Measurements from ENCODE around the gene RAB22A.

Gene RAB22A

DNA sequence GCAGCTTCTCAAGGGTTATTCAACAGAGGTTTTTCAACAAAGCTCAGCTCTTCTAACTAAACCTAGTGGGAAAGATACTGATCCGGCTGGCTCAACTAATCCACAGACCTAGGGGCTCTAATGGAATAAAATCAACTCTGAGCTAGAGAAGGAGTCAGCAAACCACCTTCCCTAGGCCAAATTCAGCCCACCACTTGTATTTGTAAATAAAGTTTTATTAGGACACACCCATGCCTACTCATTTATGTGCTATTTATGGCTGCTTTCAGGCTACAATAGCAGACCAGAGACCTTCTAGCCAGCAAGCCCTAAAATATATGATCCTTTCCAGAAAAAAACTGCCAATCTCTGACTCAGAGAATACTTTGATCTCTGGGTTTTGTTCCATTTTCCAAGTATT, 6.0 kb upstream of the RAB22A start:
- no peak for DNase-seq (ENCODE audit: low read depth in 2 of 2)

DNA sequence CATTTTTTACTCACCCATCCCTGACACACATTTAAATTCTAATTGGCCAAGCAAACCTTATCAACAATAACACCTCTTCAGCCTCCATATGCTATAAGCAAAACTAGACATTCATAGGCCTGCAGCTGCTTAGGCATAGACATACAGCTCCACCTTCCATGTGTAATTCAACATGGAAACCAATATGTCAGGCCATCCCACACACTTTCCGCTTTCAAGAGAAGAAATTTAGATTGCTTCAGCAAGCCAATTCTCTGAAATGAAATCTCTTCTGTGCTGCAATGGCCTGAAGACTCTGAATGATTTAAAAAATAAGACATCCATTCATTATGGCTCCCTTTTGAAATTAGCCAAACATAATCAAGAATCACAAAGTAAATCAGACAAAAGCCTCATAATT, 4.5 kb upstream of the RAB22A start:
- DNase-seq (ENCODE audit: low read depth in 2 of 2) = no peak

DNA sequence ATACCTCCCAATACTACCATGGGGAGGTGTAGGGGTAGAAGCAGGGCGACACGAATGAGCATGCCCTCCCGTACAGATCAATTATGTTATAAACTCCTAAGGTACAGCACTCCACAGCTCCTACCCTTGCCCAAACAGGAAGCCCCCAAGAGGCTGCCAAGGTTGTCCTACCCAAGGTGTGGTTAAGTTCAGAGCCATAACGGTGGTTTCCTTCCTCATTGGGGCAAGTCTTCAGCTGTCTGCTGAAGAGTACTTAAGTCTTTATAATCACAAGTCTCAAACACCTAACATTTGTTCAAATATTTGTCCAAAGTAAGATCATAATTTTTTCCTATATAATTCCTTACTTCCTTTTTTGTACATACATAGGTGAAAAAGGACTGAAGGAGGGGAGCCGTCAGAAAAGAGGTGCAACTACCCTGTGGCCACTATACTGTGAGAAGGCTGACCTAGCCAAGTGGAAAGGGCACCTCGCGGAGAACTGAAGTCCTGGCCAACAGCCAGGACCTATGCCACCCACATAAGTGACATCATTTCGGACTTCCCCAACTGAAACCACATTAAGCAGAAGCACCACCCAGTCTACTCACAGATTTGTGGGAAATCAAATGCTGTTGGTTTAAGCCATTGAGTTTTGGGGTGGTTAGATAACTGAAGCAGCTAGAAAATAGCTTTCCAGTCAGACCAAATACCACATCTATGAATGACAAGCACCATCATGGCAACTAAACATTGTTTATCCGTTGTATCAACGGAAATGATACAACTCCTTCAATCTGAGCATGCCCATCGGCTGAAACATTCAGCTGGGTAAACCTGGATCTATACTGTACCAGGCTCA, 2.9 kb upstream of the RAB22A start:
- peak; percentile 50 to 63 for DNase-seq (ENCODE audit: low read depth in 2 of 2)

DNA sequence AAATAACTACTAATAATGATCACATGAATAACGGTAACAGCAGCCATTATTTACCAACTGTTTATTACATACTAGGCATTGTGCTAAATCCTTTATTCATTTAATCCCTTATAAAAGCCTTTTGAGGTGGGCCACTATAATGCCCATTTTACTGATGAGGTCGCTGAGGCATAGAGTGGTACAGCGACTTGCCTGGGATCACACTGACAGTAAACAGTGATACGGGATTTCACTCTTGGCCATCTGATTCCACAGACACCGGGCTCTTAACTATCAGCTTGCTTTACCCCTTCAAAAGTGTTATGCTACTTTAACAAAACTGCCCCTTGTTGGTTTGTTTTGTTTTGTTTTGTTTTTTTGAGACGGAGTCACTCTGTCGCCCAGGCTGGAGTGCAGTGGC, 2.2 kb upstream of the RAB22A start:
- DNase-seq (ENCODE audit: low read depth in 2 of 2) = no peak

DNA sequence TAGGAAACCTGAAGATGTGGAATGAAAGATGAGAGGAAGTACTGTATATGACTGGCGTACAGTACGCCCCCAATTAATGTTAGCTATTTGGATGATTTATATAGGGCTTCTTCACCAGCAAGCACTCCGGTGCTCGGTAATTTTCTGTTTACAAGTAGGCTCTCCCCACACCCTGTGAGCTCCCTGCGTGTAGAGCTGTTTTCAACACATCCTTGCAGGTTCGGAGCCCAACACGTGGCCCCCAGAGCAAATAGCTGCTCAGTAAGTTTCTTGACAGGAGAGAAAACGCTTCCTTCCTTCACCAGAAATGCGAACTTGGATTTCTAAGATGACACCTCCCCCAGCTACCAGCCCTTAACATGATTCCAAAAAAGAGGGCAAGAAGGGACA, 1.2 kb upstream of the RAB22A start:
- DNase-seq (ENCODE audit: low read depth in 2 of 2) = no peak

DNA sequence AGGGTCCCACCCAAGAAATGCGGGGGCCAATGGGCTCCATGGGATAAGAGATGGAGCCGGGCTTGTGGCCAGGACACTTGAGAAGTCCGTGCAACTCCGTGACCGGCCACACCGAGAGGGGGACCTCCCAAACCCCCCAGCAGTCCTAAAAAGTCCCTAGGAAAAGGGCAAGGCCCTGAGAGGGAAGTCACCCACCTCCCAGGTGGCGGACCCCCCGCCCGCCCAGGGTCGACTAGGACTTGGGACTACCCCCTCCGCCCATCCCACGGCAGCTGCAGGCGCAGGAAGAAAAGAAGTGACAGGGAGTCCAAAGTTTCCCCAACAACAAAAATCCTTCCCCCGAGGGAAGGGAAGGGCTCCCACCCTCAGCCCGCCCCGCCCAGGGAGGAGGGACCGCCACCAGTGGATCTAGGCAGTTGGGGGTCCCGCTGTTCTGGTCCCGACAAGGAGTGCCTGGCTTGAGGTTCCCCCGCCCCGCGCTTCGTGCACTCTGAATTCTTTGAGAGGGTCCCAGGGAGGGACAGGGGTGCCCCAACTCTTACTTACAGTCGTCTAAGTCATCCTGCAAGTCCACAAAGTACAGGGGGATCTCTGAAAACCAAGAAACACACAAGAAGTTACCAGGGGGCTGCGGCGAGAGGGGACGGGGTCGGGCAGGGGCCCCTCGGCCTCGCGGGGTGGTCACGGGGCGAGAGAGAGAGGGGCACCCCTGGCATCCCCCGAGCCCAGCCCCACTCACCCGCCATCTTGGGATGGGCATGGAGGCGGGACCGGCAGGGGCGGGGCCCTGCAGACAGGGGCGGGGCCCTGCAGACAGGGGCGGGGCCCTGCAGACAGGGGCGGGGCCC, 611 bp upstream of the RAB22A start:
- no peak for DNase-seq (ENCODE audit: low read depth in 2 of 2)

DNA sequence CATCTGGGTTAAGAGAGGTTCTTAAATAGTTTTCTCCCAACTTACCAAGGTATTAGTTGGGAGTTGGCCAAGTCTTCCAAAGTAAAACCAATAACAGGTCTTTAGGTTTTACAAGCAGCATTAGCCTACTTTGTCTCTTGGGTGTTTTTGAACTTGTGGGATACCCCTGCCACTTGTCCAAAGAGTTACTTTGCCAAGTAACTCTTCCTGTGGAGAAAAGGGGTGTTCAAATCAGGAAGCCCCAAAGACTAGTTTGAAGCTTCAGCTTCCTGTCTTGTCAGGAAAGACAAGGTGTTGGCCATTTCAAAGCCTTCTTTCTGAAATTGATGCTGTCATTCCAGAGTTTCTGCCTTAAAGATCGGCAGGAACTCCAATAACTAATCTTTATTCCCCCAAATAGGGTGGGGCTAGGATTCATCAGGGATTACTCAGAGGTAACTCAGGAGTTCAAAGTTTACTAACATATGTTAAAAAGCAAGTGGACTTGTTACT, 822 bp downstream of the RAB22A start:
- no peak for DNase-seq (ENCODE audit: low read depth in 2 of 2)

DNA sequence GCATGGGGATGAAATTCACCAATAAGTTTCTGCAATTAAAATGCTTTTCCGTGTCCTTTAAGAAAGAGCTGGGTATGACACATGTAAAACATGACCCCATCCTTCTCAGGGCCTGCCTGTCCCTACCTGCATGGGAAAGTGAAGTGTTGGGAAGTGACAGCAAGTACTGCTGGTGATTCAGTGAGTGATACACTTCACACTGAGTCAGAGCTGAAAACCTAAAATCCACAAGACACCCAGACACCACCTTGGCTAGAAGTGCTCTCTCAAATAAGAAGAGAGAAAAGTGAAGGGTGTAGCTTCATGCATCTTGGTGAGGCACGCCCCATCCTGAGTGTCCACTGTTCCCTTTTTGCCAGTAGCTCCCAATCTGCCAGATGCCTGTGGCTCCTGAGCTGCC, 3.3 kb downstream of the RAB22A start:
- DNase-seq (ENCODE audit: low read depth in 2 of 2) = no peak

DNA sequence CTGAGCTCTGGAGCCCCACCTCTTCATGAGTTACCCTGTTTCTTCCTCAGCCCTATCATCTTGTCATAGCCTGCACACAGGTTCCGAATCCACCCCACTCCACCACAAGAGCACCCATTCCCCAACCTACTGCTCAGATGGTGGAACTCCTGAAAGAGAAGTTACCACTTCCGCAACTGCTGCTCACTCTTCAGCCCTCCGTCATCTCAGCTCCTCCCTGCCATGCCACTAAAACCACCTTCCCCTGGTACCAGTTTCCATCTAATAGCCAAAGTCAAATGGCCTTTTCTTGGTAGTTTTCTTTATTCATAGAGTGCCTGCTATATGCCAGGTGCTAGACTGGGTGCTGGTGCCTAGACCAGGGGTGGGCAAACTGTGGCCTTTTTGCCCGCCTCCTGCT, 3.9 kb downstream of the RAB22A start:
- no peak for DNase-seq (ENCODE audit: low read depth in 2 of 2)

DNA sequence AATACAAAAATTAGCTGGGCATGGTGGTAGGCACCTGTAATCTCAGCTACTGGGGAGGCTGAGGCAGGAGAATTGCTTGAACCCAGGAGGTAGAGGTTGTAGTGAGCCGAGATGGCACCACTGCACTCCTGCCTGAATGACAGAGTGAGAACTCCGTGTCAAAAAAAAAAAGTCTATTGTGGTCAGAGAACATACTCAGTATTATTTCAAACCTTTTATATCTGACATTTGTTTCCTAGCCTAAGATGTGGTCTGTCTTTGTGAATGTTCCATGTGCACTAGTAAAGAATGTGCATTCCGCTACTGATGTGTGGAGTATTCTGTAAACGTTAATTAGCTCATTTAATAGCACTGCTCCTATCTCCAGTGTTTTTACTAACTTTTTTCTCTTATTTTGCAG, 11.7 kb downstream of the RAB22A start:
- no peak for DNase-seq (ENCODE audit: low read depth in 2 of 2)

DNA sequence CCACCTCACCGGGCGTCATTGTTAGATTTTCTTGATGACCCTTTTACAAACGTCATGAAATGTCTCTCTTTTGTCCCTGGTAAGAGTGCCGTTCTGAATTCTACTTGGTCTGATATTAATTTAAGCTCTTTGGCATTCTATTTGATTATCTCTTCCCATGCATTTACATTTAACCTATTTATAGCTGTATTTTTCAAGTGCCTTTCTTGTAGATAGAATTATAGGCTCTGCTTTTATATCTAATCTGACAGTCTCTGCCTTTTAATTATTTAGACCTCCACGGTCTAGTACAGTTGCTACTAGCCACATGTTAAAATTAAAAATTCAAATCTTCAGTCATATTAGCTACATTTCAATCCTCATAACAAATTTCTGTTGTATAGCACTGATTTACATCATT, 12.6 kb downstream of the RAB22A start:
- no peak for DNase-seq (ENCODE audit: low read depth in 2 of 2)

DNA sequence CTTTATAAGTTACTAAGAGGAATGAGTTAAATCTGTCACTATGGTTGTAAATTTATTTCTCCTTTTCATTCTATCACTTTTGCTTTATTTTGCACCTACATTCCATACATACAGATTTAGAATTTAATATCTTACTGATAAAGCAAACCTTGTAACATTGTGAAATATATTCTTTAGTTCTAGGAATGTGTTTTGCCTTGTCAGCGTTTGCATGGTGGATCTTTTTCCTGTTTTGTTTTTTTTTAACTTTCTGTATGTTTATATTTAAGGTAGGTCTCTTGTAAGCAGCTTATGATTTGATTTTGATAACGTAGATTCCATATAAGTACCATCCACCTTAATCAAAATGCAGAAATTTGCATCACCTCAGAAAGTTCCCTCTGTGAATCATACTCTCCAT, 16.4 kb downstream of the RAB22A start:
- DNase-seq (ENCODE audit: low read depth in 2 of 2) = no peak

DNA sequence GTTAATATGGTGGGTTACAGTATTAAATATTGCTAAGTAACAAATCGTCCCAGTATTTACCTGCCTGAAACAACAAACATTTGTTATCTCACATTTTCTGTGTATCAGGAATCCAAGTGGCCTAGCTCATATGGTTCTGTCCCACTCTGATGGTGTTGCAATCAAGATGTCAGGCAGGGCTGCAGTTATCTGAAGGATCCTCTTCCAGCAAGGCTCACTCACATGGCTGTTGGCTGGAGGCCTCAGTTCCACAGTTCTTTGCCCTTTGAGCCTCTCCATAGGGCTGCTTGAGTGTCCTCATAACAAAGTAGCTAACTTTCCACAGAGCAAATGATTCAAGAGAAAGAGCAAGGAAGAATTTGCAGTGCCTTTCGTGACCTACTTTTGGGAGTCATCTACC, 17.7 kb downstream of the RAB22A start:
- no peak for DNase-seq (ENCODE audit: low read depth in 2 of 2)

DNA sequence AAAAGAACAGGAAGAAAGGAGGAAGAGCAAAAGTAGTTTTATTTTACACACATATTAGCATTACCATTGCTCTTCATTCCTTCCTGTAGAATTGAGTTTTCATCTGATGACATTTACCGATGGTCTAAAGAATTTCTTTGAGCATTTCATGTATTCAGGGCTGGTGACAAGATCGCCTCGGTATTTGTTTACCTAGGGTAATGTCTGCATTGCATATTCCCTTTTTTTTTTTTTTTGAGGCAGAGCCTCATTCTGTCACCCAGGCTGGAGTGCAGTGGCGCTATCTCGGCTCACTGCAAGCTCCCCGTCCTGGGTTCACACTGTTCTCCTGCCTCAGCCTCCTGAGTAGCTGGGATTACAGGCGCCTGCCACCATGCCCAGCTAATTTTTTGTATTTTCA, 19.3 kb downstream of the RAB22A start:
- DNase-seq (ENCODE audit: low read depth in 2 of 2) = no peak

DNA sequence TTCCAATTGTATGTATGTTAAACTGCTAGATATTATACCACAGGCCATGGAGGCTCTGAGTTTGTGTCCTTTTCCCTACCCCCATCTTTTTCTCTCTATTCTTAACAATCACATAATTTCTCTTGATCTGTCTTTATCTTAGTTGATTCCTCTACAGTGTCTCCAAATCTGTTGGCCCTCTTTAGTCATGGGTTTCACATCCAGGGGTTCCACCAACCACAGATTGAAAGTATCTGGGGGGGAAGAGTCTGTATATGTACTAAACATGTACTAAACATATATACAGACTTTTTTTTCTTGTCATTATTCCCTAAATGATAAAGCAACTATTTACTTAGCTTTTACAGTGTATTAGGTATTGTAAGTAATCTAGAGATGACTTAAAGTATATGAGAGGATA, 20.2 kb downstream of the RAB22A start:
- DNase-seq (ENCODE audit: low read depth in 2 of 2) = no peak

DNA sequence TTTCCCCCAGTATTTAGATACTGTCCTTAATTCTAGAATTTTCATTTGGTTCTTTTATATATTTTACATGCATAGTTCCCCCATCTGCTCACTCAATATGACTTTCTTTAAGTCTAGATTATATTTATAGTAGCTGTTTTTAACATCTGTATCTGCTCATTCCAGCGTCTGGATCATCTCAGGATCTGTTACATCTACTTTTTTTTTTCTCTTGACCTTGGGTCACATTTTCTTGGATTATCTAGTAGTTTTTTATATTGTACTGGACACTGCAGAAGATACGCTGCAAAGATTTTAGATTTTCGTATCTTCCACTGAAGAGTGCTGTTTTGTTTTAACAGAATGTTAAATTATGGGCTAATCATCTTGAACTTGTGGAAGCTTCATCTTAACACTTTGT, 20.7 kb downstream of the RAB22A start:
- DNase-seq (ENCODE audit: low read depth in 2 of 2) = no peak

DNA sequence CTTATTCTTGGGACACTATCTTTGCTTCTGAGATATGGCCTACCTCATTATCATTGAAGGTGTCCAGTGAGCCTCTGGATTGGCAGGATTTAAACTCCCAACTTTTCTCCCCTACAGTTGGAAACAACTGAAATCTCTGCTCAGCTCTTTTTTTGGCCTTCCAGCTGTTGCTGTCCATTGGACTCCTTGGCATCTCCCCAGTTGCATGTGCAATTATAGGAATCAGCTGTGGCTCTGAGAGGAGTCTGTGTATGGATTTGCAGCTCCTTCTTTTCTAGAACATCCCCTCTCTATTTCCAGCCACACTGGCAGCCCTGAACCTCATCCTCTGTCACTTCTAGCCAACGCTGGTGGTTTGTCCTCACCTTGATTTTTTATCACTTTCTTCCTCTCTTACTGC, 21.2 kb downstream of the RAB22A start:
- no peak for DNase-seq (ENCODE audit: low read depth in 2 of 2)

DNA sequence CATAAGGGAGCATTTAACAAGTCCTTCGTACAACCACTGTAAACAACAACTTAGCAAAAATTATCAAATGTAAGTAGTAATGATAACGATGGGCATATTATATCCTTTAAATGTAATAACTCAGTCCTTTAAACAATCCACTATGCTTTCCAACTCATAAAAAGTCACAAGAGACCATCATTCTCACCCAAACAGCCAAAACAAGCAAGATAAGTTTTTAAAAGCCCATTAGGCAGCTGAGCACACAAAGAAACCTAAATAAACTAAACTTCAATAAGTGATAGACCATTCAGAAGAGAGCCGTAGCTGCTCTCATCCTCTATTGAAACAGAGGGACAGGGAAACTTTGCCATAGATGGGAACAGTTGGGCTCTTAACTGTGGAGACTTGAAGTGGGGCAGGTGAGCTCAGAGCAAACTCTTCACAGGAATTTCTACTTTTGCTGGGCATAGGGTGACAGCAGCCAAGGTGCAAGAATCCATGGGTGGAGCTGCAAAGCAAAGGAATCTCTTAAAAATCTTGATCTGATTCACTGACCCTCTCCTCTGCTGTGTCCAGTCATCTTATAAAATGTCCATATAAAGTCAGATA, 22.5 kb downstream of the RAB22A start:
- no peak for DNase-seq (ENCODE audit: low read depth in 2 of 2)

DNA sequence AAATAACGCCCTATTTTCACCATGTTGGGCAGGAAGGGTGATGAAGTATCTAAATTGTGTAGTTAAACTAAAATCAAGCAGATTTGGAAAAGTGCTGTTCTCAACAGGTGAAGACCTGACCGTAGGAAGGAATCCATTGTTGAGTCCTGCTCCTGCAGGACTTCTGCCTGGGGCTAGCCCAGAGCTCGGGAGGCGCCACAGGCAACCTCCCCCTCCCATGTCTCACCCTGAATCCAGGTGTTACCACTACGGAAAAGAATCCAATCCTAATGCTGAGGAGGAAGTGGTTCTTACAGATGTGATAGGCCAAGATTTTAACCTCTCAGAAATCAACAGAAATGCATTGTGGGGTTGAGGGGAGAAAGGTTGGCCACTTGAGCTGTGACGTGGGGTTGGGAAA, 30.2 kb downstream of the RAB22A start:
- no peak for DNase-seq (ENCODE audit: low read depth in 2 of 2)

DNA sequence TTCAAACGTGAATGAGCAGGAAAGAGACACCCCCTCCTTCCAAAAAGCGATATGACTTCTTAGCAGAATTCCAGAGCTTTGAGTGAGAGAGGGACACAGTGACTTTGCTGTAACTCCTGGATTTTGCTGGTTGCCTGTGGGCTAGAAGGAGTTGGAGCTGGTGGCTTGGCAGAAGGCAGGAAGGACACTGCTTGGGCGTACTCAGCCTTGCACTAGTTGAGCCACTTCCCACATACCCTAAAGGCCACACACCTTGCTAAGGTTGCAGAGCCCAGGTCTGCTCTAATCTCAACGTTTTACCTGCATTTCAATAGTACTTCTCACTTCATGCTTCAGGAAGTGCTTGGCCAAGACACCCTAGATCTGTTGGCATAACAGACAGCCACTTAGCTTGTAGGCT, 30.6 kb downstream of the RAB22A start:
- no peak for DNase-seq (ENCODE audit: low read depth in 2 of 2)

DNA sequence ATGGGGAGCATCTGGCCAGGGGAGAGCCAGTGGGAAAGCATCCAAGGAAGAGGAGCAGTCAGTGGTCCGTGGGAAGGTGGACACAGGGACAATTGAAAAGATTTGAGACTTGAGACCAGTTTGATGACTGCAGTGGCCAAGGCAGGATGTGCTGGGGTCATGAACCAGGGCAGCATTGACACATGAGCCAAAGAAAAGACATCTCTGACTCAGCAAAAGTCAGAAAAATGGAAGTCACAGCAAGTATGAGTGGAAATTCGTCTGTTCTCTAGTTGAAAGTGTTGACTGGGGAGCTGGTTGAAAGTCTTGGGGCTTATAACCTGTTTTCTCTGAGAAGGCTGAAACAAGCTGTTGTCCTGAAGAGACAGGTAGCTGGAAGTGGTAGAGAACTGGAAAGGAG, 31.3 kb downstream of the RAB22A start:
- DNase-seq (ENCODE audit: low read depth in 2 of 2) = no peak

DNA sequence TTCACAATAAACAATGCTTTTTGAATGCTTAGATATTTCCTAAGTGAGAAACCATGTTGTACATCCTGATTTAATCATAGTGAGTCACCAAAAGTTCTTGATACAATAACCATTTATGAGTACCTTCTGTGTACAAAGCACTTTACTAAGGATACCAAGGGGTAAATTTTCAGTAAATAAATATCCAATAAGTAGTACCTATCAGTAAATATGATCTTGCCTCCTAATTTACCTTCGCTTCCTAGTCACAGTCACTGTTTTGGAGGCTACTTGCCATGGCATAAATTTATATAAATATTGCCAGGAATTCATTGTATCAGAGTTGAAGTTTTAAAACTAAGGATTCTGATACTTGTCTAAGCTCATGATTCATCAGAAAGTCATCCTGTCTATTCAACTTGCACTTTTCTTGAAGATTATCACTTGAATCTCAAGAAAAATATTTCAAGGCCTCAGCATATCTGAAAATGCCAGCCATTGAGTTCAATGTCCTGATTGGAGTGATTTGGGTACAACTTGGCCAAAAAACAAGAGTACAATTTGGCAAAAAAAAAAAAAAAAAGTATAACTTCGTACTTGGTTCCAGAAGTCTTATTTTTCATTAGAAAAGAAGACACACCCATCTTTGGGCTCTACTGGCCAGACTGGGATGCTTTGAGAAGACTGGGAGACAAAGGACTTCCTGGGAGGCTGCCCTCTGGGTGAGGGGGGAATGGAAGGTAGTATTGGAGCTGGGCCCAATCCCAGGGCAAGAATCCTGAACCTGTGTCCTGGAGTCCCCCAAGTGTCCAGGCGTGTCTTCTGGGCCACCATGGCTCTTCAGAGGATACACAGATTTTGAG, 32.8 kb downstream of the RAB22A start:
- DNase-seq (ENCODE audit: low read depth in 2 of 2) = no peak

Measured in activated CD8-positive, alpha-beta memory T cell treated with anti-CD3 and anti-CD28 coated beads for 4 hours (primary cell).